Parathyroid adenoma (tissue), 2 donors: ENCODE results near the gene PHF21B.

Source experiments
- H2AFZ ChIP-seq: fragments of 300-600 bp; sonication (generic); one replicate; pipeline ENCODE4 v1.7.0; 2017; ENCODE audit warnings: antibody characterized with exemption, mild to moderate bottlenecking
- H3K27ac ChIP-seq: fragments of 300-600 bp; sonication (generic); one replicate; pipeline ENCODE4 v1.7.0; 2017
- H3K27me3 ChIP-seq: fragments of 300-600 bp; sonication (generic); one replicate; pipeline ENCODE4 v1.7.0; 2017; ENCODE audit warnings: low read length; ENCODE audit not compliant: control insufficient read depth, insufficient read depth
- H3K36me3 ChIP-seq: fragments of 300-600 bp; sonication (generic); one replicate; pipeline ENCODE4 v1.7.0; 2017; ENCODE audit warnings: low read length; ENCODE audit not compliant: control insufficient read depth, insufficient read depth
- H3K4me1 ChIP-seq: fragments of 300-600 bp; sonication (generic); one replicate; pipeline ENCODE4 v1.7.0; 2017; ENCODE audit warnings: control low read depth
- H3K4me2 ChIP-seq: fragments of 300-600 bp; sonication (generic); one replicate; pipeline ENCODE4 v1.7.0; 2017; ENCODE audit warnings: low read length
- H3K4me3 ChIP-seq: fragments of 300-600 bp; sonication (generic); one replicate; pipeline ENCODE4 v1.7.0; 2017; ENCODE audit warnings: low read depth, low read length
- H3K79me2 ChIP-seq: fragments of 300-600 bp; sonication (generic); one replicate; pipeline ENCODE4 v1.7.0; 2017; ENCODE audit warnings: control low read depth
- H3K9ac ChIP-seq: fragments of 300-600 bp; sonication (generic); one replicate; pipeline ENCODE4 v1.7.0; 2017; ENCODE audit warnings: mild to moderate bottlenecking
- H3K9me3 ChIP-seq: fragments of 300-600 bp; sonication (generic); one replicate; pipeline ENCODE4 v1.7.0; 2017; ENCODE audit warnings: low read length; ENCODE audit not compliant: control insufficient read depth
- TF ChIP-seq, protein P1 (sequence below): fragments of 300-600 bp; sonication (generic); IDR thresholded peaks from one replicate; pipeline ENCODE4 v1.7.0; 2017; ENCODE audit warnings: antibody characterized with exemption, mild to moderate bottlenecking
- donor health status: primary hyperparathyroidism.

The PHF21B gene

GRCh38 chr22:44939451-44939850 is 70.4 kb downstream of the PHF21B start:
- Histone ChIP-seq H3K4me1 (no peaks in the 10 kb centered on the region), H3K4me2 (no peak overlapping the region), H3K4me3 (no peak overlapping the region), H3K36me3 (no peaks in the 10 kb centered on the region), H3K27me3 (no peaks in the 10 kb centered on the region), H3K9ac (no peak overlapping the region), H2AFZ (no peak overlapping the region), H3K79me2 (no peaks in the 10 kb centered on the region), H3K9me3 (no peaks in the 10 kb centered on the region), H3K27ac (no peak overlapping the region)
- TF ChIP-seq, protein P1, sequence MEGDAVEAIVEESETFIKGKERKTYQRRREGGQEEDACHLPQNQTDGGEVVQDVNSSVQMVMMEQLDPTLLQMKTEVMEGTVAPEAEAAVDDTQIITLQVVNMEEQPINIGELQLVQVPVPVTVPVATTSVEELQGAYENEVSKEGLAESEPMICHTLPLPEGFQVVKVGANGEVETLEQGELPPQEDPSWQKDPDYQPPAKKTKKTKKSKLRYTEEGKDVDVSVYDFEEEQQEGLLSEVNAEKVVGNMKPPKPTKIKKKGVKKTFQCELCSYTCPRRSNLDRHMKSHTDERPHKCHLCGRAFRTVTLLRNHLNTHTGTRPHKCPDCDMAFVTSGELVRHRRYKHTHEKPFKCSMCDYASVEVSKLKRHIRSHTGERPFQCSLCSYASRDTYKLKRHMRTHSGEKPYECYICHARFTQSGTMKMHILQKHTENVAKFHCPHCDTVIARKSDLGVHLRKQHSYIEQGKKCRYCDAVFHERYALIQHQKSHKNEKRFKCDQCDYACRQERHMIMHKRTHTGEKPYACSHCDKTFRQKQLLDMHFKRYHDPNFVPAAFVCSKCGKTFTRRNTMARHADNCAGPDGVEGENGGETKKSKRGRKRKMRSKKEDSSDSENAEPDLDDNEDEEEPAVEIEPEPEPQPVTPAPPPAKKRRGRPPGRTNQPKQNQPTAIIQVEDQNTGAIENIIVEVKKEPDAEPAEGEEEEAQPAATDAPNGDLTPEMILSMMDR = no peak

GRCh38 chr22:44938886-44939285 is 70.9 kb downstream of the PHF21B start:
- TF ChIP-seq, protein P1 = no peak
- Histone ChIP-seq H3K4me2 (no peak overlapping the region), H3K27ac (no peak overlapping the region), H3K4me3 (no peak overlapping the region), H3K36me3 (no peaks in the 10 kb centered on the region), H3K4me1 (no peaks in the 10 kb centered on the region), H3K79me2 (no peaks in the 10 kb centered on the region), H2AFZ (no peak overlapping the region), H3K9me3 (no peaks in the 10 kb centered on the region), H3K9ac (no peak overlapping the region), H3K27me3 (no peaks in the 10 kb centered on the region)

GRCh38 chr22:44937216-44937615 is 72.6 kb downstream of the PHF21B start:
- no peaks in the 10 kb centered on the region for H3K27me3 ChIP-seq
- no peak overlapping the region for H3K27ac ChIP-seq

GRCh38 chr22:44936201-44936600 is 73.6 kb downstream of the PHF21B start:
- Histone ChIP-seq H3K9ac (no peak overlapping the region), H3K79me2 (no peaks in the 10 kb centered on the region), H3K27ac (no peak overlapping the region)

More at GRCh38 chr22:44937216-44937615, 72.6 kb downstream of the PHF21B start:
- Histone ChIP-seq H3K9ac (no peak overlapping the region), H3K36me3 (no peaks in the 10 kb centered on the region), H2AFZ (no peak overlapping the region), H3K9me3 (no peaks in the 10 kb centered on the region), H3K4me2 (no peak overlapping the region), H3K4me1 (no peaks in the 10 kb centered on the region), H3K4me3 (no peak overlapping the region), H3K79me2 (no peaks in the 10 kb centered on the region)
- TF ChIP-seq, protein P1 = no peak

DNA sequence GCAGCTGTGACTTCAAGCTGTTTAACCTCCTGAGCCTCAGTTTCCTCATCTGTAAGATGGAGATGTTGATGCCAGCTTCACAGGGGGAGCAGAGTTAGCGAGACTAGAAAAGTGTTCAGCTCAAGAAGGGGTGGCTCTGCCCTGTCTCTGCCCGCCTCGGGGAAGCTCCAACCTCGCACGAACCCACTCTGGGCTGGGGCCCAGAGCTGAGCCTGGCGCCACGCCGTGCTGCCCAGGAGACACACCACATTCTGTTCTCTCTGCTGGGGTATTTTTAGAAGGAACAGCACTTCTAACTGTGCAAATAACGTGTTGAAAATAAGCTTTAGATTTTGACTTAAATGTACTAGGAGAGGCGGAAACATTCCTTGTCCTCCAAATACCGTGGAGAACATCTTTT is 74.1 kb downstream of the PHF21B start:
- H2AFZ ChIP-seq = no peak overlapping the region
- H3K4me2 ChIP-seq = no peak overlapping the region
- no peaks in the 10 kb centered on the region for H3K4me1 ChIP-seq
- TF ChIP-seq, protein P1 = no peak
- no peaks in the 10 kb centered on the region for H3K36me3 ChIP-seq
- no peaks in the 10 kb centered on the region for H3K9me3 ChIP-seq
- no peak overlapping the region for H3K9ac ChIP-seq
- H3K4me3 ChIP-seq = no peak overlapping the region
- no peak overlapping the region for H3K27ac ChIP-seq
- H3K27me3 ChIP-seq = no peaks in the 10 kb centered on the region
- H3K79me2 ChIP-seq = no peaks in the 10 kb centered on the region

More at GRCh38 chr22:44936201-44936600, 73.6 kb downstream of the PHF21B start:
- Histone ChIP-seq H3K36me3 (no peaks in the 10 kb centered on the region), H2AFZ (no peak overlapping the region), H3K4me1 (no peaks in the 10 kb centered on the region), H3K27me3 (no peaks in the 10 kb centered on the region), H3K9me3 (no peaks in the 10 kb centered on the region), H3K4me2 (no peak overlapping the region), H3K4me3 (no peak overlapping the region)
- TF ChIP-seq, protein P1 = no peak
